ENCODE data around the gene ZNF670.

GRCh38 chr1:247096958-247097357 lies 18.3 kb upstream of the ZNF670 start:
- TF ChIP-seq CTCF (IDR thresholded peaks at IDR 0.05) (no peak), POLR2A (IDR thresholded peaks at IDR 0.05) (no peak), POLR2AphosphoS5 (IDR thresholded peaks at IDR 0.05) (no peak)

Measured in suprapubic skin (tissue), 4 donors.